Measurements from ENCODE around the gene SH2B3. TPM values are rescaled to one million over a fixed set of nuclear protein-coding genes. Genes with fewer than 3 reads are reported as not detected.
"Not testable (repeated sequence)": the region's sequence is repeated elsewhere in the genome, so short reads cannot be mapped to it uniquely, and the experiment has no call there.

Gene SH2B3
- total RNA-seq, 2 experiments from 2014 or later, result 48.7 to 52.7 TPM

GRCh38 chr12:111398530-111398929 lies 7.2 kb upstream of the SH2B3 start:
- peaks cover 45% of the 10 kb centered on the region for H3K4me1 Mint-ChIP-seq (ENCODE audit: low read depth)

DNA sequence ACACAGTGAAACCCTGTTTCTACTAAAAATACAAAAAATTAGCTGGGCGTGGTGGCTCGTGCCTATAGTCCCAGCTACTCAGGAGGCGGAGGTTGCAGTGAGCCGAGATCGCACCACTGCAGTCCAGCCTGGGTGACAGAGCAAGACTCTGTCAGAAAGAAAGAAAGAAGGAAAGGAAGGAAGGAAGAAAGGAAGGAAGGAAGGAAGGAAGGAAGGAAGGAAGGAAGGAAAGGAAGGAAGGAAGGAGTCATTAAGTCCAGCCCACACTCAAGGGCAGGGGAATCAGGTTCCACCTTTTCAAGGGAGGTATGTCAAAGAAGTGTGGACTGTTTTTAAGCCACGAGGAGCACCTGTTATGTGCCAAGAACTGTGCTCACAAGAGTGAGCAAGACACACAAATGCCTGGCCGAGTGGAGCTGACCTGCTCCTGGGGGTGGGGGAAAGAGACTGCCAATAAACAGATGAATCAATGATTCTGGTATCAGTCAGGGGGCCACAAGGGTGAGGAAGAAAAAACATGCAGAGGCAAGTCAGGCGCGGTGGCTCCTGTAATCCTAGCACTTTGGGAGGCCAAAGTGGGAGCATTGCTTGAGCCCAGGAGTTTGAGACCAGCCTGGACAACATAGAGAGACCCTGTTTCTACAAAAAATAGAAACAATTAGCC lies 5.8 kb upstream of the SH2B3 start:
- not testable (repeated sequence) for H3K36me3 Mint-ChIP-seq (ENCODE audit: low read depth); H3K4me3 Mint-ChIP-seq; H3K9me3 Mint-ChIP-seq; ATAC-seq; H3K27me3 Mint-ChIP-seq; DNase-seq
- ChIA-PET POLR2A (interaction anchor here (0.6 to 5.3 kb wide), 6 partner anchors 35 to 221 kb away, joined by 3 to 28 read pairs (median 4); no protein-coding TSS in a partner anchor), CTCF (interaction anchor here (1.4 to 25.6 kb wide), 2 partner anchors 38 to 40 kb away, joined by 3 to 1222 read pairs; no protein-coding TSS in a partner anchor)
- peak overlapping the region; percentile 87 for H3K27ac Mint-ChIP-seq
- H3K4me1 Mint-ChIP-seq (ENCODE audit: low read depth), result peaks cover 58% of the 10 kb centered on the region
- intact Hi-C loops (cut with micrococcal nuclease), result loop anchor here (1.0 to 5.0 kb wide), 3 partner anchors 42 to 127 kb away; no protein-coding TSS in a partner anchor

More at GRCh38 chr12:111398530-111398929, 7.2 kb upstream of the SH2B3 start:
- H3K9me3 Mint-ChIP-seq, result peaks cover 8% of the 10 kb centered on the region
- no peak overlapping the region for H3K27ac Mint-ChIP-seq
- H3K4me3 Mint-ChIP-seq, result no peak overlapping the region
- peaks cover 4% of the 10 kb centered on the region for H3K36me3 Mint-ChIP-seq (ENCODE audit: low read depth)
- ATAC-seq (no peak), DNase-seq (no peak)
- TF ChIP-seq CTCF (IDR thresholded peaks at IDR 0.05), result no peak
- intact Hi-C loops (cut with micrococcal nuclease), result loop anchor here (5.0 kb wide), 1 partner anchor 129 kb away; no protein-coding TSS in a partner anchor
- ChIA-PET CTCF (interaction anchor here (0.8 to 25.6 kb wide), 6 partner anchors 13 to 81 kb away, joined by 3 to 1222 read pairs (median 22); no protein-coding TSS in a partner anchor), POLR2A (interaction anchor here (0.6 to 5.3 kb wide), 6 partner anchors 18 to 949 kb away, joined by 3 to 28 read pairs (median 6); no protein-coding TSS in a partner anchor)
- no peaks in the 10 kb centered on the region for H3K27me3 Mint-ChIP-seq

- H3K9me3 Mint-ChIP-seq, result peaks cover 8% of the 10 kb centered on the region
- ChIA-PET POLR2A (interaction anchor here (0.7 to 8.7 kb wide), 4 partner anchors 29 to 48 kb away, joined by 4 to 89 read pairs (median 16); no protein-coding TSS in a partner anchor), CTCF (interaction anchor here (25.6 kb wide), 1 partner anchor 37 kb away, joined by 1222 read pairs; no protein-coding TSS in a partner anchor)
- no peak for TF ChIP-seq CTCF (IDR thresholded peaks at IDR 0.05)
- no peak for DNase-seq
- no peak for ATAC-seq
- no peaks in the 10 kb centered on the region for H3K27me3 Mint-ChIP-seq
- H3K36me3 Mint-ChIP-seq (ENCODE audit: low read depth), result peaks cover 4% of the 10 kb centered on the region
- intact Hi-C loops (cut with micrococcal nuclease), result loop anchor here (5.0 kb wide), 1 partner anchor 41 kb away; no protein-coding TSS in a partner anchor
- H3K27ac Mint-ChIP-seq, result no peak overlapping the region
- H3K4me3 Mint-ChIP-seq, result no peak overlapping the region
- peaks cover 58% of the 10 kb centered on the region for H3K4me1 Mint-ChIP-seq (ENCODE audit: low read depth)
Observed at GRCh38 chr12:111401167-111401605, 4.5 kb upstream of the SH2B3 start.

DNA sequence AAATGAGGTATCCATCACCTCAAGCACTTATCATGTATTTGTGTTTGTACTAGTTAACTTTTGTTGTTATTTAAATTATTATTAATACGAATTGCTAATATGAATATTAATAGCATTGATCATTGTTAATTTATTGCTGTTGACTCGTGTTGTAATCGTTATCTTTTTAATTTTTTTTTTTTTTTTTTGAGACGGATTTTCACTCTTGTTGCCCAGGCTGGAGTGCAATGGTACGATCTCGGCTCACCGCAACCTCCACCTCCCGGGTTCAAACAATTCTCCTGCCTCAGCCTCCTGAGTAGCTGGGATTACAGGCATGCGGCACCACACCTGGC lies 3.3 kb upstream of the SH2B3 start:
- intact Hi-C loops (cut with micrococcal nuclease), result loop anchor here (5.0 kb wide), 1 partner anchor 40 kb away; no protein-coding TSS in a partner anchor
- Mint-ChIP-seq H3K4me1 (ENCODE audit: low read depth) (peaks cover 49% of the 10 kb centered on the region), H3K27ac (peak overlapping the region; percentile 96), H3K36me3 (ENCODE audit: low read depth) (peaks cover 15% of the 10 kb centered on the region)
- not testable (repeated sequence) for ATAC-seq, H3K9me3 Mint-ChIP-seq, DNase-seq, H3K4me3 Mint-ChIP-seq, H3K27me3 Mint-ChIP-seq
- ChIA-PET CTCF (interaction anchor here (25.6 kb wide), 1 partner anchor 35 kb away, joined by 1222 read pairs; no protein-coding TSS in a partner anchor), POLR2A (interaction anchor here (2.9 to 13.4 kb wide), 3 partner anchors 23 to 43 kb away, joined by 33 to 225 read pairs (median 89); no protein-coding TSS in a partner anchor)

DNA sequence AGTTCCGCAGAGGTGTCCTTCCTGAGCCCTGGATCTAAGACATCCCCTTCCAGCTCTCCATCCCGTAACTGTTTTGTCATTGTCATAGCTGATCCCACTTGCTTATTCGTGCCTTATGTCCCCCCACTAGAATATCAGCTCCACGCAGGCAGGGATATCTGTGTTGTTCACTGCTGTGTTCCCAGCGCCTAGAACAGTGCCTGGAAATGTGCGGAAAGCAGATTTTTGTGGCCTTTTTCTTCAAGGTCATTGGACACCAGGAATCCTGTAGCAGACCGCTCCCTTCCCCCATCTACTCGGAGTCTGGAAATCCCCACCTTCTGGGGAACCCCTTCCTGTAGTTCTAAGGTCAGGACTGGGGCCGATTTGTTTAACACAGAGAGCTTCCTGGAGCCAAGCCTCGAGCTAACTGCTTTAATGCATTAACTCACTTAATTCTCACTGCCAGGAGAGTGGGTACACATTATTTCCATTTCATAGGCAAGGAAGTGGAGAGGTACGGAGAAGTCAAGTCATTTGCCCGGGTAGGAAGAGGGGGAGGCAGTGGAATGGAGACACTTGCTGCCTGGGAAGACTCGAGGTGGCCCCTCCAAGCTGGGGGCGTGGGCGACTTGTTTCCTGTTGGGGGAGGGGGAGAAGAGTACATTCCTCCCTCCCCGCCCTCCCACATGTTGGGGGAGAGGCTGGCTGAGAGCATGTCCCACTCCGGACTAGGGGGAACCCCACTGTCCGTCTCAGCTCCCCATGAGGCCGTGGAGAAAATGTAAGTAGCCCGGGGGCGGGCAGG lies 1.2 kb upstream of the SH2B3 start:
- POLR2A ChIA-PET, result interaction anchor here (0.6 to 13.4 kb wide), 10 partner anchors 8 to 281 kb away, joined by 3 to 225 read pairs (median 6); partner anchors contain the start of genes ACAD10, BRAP and PHETA1

More for the DNA sequence above, 1.2 kb upstream of the SH2B3 start:
- H3K36me3 Mint-ChIP-seq (ENCODE audit: low read depth), result peaks cover 28% of the 10 kb centered on the region
- H3K9me3 Mint-ChIP-seq, result peaks cover 5% of the 10 kb centered on the region
- ATAC-seq (peak; percentile 27), DNase-seq (peak; percentile 92)
- no peak for TF ChIP-seq CTCF (IDR thresholded peaks at IDR 0.05)
- H3K4me3 Mint-ChIP-seq, result peak overlapping the region; percentile 73
- peak overlapping the region; percentile 96 for H3K27ac Mint-ChIP-seq
- CTCF ChIA-PET, result interaction anchor here (0.7 to 25.6 kb wide), 3 partner anchors 8 to 33 kb away, joined by 3 to 1222 read pairs (median 91); no protein-coding TSS in a partner anchor
- intact Hi-C loops (cut with micrococcal nuclease), result loop anchor here (2.0 to 5.0 kb wide), 2 partner anchors 26 to 38 kb away; no protein-coding TSS in a partner anchor
- H3K4me1 Mint-ChIP-seq (ENCODE audit: low read depth), result peaks cover 52% of the 10 kb centered on the region
- no peaks in the 10 kb centered on the region for H3K27me3 Mint-ChIP-seq

All from activated CD8-positive, alpha-beta T cell treated with anti-CD3 and anti-CD28 coated beads for 36 hours (primary cell).